SK-N-SH (cell line): ENCODE results near the gene PIP5K1B. TPM values are rescaled to one million over a fixed set of nuclear protein-coding genes. Genes with fewer than 3 reads are reported as not detected.

Source experiments
- CTCF ChIA-PET: fragments of 300-600, 350-600 bp; formaldehyde crosslinking; extraction: SDS; loops from one replicate; lab custom pipeline; 2021; lab: Yijun Ruan, JAX
- POLR2A ChIA-PET: fragments of 350-600 bp; sonication (Branson Sonifier 250); formaldehyde crosslinking; extraction: SDS; loops from one replicate; lab custom pipeline; 2020; ENCODE audit warnings: antibody characterized with exemption, inconsistent platforms; lab: Yijun Ruan, JAX
- DNase-seq: peaks from one replicate; pipeline ENCODE4 v3.0.0; 2012
- H2AFZ ChIP-seq: fragments of 200-600 bp; sonication (generic); 2 replicates; pipeline ENCODE4 v1.8.1; 2016; ENCODE audit warnings: antibody characterized with exemption, mild to moderate bottlenecking, low read depth
- H3F3A ChIP-seq: fragments of 200-600 bp; sonication (generic); replicated peaks from 2 replicates; pipeline ENCODE3; 2016; ENCODE audit warnings: antibody characterized with exemption, mild to moderate bottlenecking; ENCODE audit not compliant: insufficient read depth
- H3K27ac ChIP-seq, 2 experiments: fragments of 200-500 bp in 1 of 2; fragments of 200-600 bp in 1 of 2; sonication (Bioruptor generic) in 1 of 2; sonication (generic), shearing (Covaris generic) in 1 of 2; 2 replicates each; pipeline versions ENCODE4 v1.5.1 to v1.6.1; 2014 to 2016; ENCODE audit warnings: low read depth in 2 of 2, inconsistent platforms in 1 of 2, low read length in 1 of 2, mild to moderate bottlenecking in 1 of 2, mixed read lengths in 1 of 2
- H3K27me3 ChIP-seq: fragments of 200-600 bp; sonication (generic), shearing (Covaris generic); 2 replicates; pipeline ENCODE4 v1.6.1; 2016; ENCODE audit warnings: mixed run types; ENCODE audit not compliant: insufficient read depth
- H3K36me3 ChIP-seq, 2 experiments: fragments of 200-500 bp in 1 of 2; fragments of 200-600 bp in 1 of 2; sonication (Bioruptor generic) in 1 of 2; sonication (generic) in 1 of 2; replicated peaks in 1 of 2; 2 replicates each; pipeline versions ENCODE3 to v1.5.1; 2014 to 2016; ENCODE audit warnings: low read length in 1 of 2, mild to moderate bottlenecking in 1 of 2; ENCODE audit not compliant: insufficient read depth in 2 of 2, control insufficient read depth in 1 of 2
- H3K4me1 ChIP-seq, 2 experiments: fragments of 200-500 bp in 1 of 2; fragments of 200-600 bp in 1 of 2; sonication (Bioruptor generic) in 1 of 2; sonication (generic), shearing (Covaris generic) in 1 of 2; 2 replicates each; pipeline versions ENCODE4 v1.5.1 to v1.6.1; 2014 to 2016; ENCODE audit warnings: low read depth in 1 of 2, low read length in 1 of 2, mixed run types in 1 of 2; ENCODE audit not compliant: insufficient read depth in 2 of 2, control insufficient read depth in 1 of 2
- H3K4me2 ChIP-seq: fragments of 200-600 bp; sonication (generic), shearing (Covaris generic); 2 replicates; pipeline ENCODE4 v1.6.1; 2017; ENCODE audit warnings: mixed run types
- H3K4me3 ChIP-seq, 2 experiments: fragments of 200-500 bp in 1 of 2; fragments of 200-600 bp in 1 of 2; sonication (Bioruptor generic) in 1 of 2; sonication (generic), shearing (Covaris generic) in 1 of 2; 2 replicates each; pipeline versions ENCODE4 v1.5.1 to v1.8.1; 2014 to 2016; ENCODE audit warnings: low read depth in 2 of 2, inconsistent platforms in 1 of 2, low read length in 1 of 2, mild to moderate bottlenecking in 1 of 2, mixed read lengths in 1 of 2, moderate library complexity in 1 of 2
- H3K79me2 ChIP-seq: fragments of 200-600 bp; sonication (generic); 2 replicates; pipeline ENCODE4 v1.8.1; 2017; ENCODE audit warnings: mild to moderate bottlenecking; ENCODE audit not compliant: insufficient read depth
- H3K9ac ChIP-seq: fragments of 200-600 bp; sonication (generic); 2 replicates; pipeline ENCODE4 v1.6.1; 2017; ENCODE audit warnings: mixed run types
- H3K9me2 ChIP-seq: fragments of 200-600 bp; sonication (generic); 2 replicates; pipeline ENCODE4 v1.6.1; 2017; ENCODE audit warnings: mixed run types
- H3K9me3 ChIP-seq: fragments of 200-600 bp; sonication (generic); 2 replicates; pipeline ENCODE4 v1.6.1; 2017; ENCODE audit warnings: mixed run types, mild to moderate bottlenecking, moderate library complexity
- H4K20me1 ChIP-seq: fragments of 200-600 bp; sonication (generic); 2 replicates; pipeline ENCODE4 v1.6.1; 2017; ENCODE audit warnings: mild to moderate bottlenecking, mixed run types; ENCODE audit not compliant: insufficient read depth
- EP300 ChIP-seq, 2 experiments: IDR thresholded peaks; 2 replicates each; pipeline versions ENCODE4 v1.4.0 to v1.6.1; 2012; ENCODE audit warnings: borderline replicate concordance in 1 of 2, low read depth in 1 of 2, low read length in 1 of 2
- FOSL2 ChIP-seq: IDR thresholded peaks from 2 replicates; pipeline ENCODE4 v1.4.0; 2012; ENCODE audit warnings: low read depth, mild to moderate bottlenecking, moderate library complexity, borderline replicate concordance
- FOXJ3 ChIP-seq: sonication (generic); formaldehyde crosslinking; IDR thresholded peaks from 2 replicates; pipeline ENCODE4 v1.5.1; 2020; ENCODE audit warnings: mild to moderate bottlenecking, missing genetic modification reagents
- GATA2 ChIP-seq: sonication (generic); formaldehyde crosslinking; IDR thresholded peaks from 2 replicates; pipeline ENCODE4 v1.5.0; 2020; ENCODE audit warnings: mild to moderate bottlenecking, missing genetic modification reagents
- JUND ChIP-seq: IDR thresholded peaks from 2 replicates; pipeline ENCODE4 v1.4.0; 2012
- MXI1 ChIP-seq: IDR thresholded peaks from 2 replicates; pipeline ENCODE4 v1.6.1; 2012; ENCODE audit warnings: mild to moderate bottlenecking, low read depth, low read length, improper control_type of control experiment
- NFIC ChIP-seq: IDR thresholded peaks from 2 replicates; pipeline ENCODE4 v1.4.0; 2012; ENCODE audit warnings: borderline replicate concordance
- RAD21 ChIP-seq: IDR thresholded peaks from 2 replicates; pipeline ENCODE4 v1.6.1; 2012; ENCODE audit warnings: mild to moderate bottlenecking, low read length
- RCOR1 ChIP-seq: fragments of 150-350 bp; IDR thresholded peaks from 2 replicates; pipeline ENCODE4 v1.6.1; 2017; ENCODE audit warnings: antibody characterized with exemption, low read length
- RFX5 ChIP-seq: IDR thresholded peaks from 2 replicates; pipeline ENCODE4 v1.6.1; 2012; ENCODE audit warnings: mild to moderate bottlenecking, improper control_type of control experiment, low read length
- RXRA ChIP-seq: IDR thresholded peaks from 2 replicates; pipeline ENCODE4 v1.4.0; 2012; ENCODE audit warnings: low read depth, mild to moderate bottlenecking, borderline replicate concordance
- SIN3A ChIP-seq: IDR thresholded peaks from 2 replicates; pipeline ENCODE4 v1.6.1; 2012; ENCODE audit warnings: low read depth, mild to moderate bottlenecking, low read length, moderate library complexity, borderline replicate concordance
- SMC3 ChIP-seq: IDR thresholded peaks from 2 replicates; pipeline ENCODE4 v1.6.1; 2012; ENCODE audit warnings: low read depth, low read length, improper control_type of control experiment
- WGBS: methylation state at CpG from one replicate; pipeline ENCODE4 v1.1.6; 2017; ENCODE audit warnings: low lambda C conversion rate; 5-methylcytosine and 5-hydroxymethylcytosine counted together
- polyA plus RNA-seq, 3 experiments: library from polyadenylated mRNA; depleted of rRNA; stranded (reverse); fragments of >200 nt; gene quantifications; 2 replicates each; pipeline ENCODE4 v1.2.3, GENCODE V29; 2012
- TF ChIP-seq, protein P1 (sequence below): fragments of 150-350 bp; IDR thresholded peaks from 2 replicates; pipeline ENCODE4 v1.6.1; 2017; ENCODE audit warnings: antibody characterized with exemption, low read length, low read depth, borderline replicate concordance
- TF ChIP-seq, protein P2 (sequence below): IDR thresholded peaks from 2 replicates; pipeline ENCODE4 v1.4.0; 2012; ENCODE audit warnings: low read depth, borderline replicate concordance
- TF ChIP-seq, protein P3 (sequence below): fragments of 200-600 bp; sonication (generic); IDR thresholded peaks from 2 replicates; pipeline ENCODE4 v1.6.1; 2017; ENCODE audit warnings: antibody characterized with exemption, mild to moderate bottlenecking, moderate library complexity

The PIP5K1B gene
- polyA plus RNA-seq, 1 of the 3 experiments (the other 2 are of a cell fraction), result not detected

DNA sequence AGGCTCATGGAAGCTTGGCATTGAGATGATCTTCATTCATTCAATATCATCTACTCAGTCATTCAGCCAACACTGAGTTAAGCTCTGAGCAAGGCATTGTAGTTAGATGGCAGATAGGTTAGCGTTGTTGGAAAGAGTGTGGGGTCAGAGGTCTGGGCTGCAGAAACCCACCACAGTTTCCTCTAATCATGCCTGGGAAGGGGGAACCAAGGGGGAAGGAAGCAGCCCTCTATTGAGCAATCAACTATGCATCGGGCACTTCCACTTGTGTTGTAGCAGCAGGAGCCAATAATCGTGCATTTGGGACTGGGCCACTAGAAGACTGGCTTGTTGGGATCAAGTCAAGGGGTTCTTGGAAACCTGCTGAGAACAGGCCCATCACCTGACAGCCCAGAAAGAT lies 139.1 kb downstream of the PIP5K1B start (continued):
- TF ChIP-seq RCOR1 (no peak), FOXJ3 (CRISPR knock-in tag) (no peak), GATA2 (CRISPR knock-in tag) (no peak), EP300 (IDR thresholded peaks at IDR 0.05; ENCODE audit: borderline replicate concordance in 1 of 2, low read depth in 1 of 2, low read length in 1 of 2) (no peak), JUND (no peak), RXRA (no peak)
- TF ChIP-seq, protein P1, sequence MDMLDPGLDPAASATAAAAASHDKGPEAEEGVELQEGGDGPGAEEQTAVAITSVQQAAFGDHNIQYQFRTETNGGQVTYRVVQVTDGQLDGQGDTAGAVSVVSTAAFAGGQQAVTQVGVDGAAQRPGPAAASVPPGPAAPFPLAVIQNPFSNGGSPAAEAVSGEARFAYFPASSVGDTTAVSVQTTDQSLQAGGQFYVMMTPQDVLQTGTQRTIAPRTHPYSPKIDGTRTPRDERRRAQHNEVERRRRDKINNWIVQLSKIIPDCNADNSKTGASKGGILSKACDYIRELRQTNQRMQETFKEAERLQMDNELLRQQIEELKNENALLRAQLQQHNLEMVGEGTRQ, result no peak
- TF ChIP-seq, protein P2, sequence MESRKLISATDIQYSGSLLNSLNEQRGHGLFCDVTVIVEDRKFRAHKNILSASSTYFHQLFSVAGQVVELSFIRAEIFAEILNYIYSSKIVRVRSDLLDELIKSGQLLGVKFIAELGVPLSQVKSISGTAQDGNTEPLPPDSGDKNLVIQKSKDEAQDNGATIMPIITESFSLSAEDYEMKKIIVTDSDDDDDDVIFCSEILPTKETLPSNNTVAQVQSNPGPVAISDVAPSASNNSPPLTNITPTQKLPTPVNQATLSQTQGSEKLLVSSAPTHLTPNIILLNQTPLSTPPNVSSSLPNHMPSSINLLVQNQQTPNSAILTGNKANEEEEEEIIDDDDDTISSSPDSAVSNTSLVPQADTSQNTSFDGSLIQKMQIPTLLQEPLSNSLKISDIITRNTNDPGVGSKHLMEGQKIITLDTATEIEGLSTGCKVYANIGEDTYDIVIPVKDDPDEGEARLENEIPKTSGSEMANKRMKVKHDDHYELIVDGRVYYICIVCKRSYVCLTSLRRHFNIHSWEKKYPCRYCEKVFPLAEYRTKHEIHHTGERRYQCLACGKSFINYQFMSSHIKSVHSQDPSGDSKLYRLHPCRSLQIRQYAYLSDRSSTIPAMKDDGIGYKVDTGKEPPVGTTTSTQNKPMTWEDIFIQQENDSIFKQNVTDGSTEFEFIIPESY, result no peak

DNA sequence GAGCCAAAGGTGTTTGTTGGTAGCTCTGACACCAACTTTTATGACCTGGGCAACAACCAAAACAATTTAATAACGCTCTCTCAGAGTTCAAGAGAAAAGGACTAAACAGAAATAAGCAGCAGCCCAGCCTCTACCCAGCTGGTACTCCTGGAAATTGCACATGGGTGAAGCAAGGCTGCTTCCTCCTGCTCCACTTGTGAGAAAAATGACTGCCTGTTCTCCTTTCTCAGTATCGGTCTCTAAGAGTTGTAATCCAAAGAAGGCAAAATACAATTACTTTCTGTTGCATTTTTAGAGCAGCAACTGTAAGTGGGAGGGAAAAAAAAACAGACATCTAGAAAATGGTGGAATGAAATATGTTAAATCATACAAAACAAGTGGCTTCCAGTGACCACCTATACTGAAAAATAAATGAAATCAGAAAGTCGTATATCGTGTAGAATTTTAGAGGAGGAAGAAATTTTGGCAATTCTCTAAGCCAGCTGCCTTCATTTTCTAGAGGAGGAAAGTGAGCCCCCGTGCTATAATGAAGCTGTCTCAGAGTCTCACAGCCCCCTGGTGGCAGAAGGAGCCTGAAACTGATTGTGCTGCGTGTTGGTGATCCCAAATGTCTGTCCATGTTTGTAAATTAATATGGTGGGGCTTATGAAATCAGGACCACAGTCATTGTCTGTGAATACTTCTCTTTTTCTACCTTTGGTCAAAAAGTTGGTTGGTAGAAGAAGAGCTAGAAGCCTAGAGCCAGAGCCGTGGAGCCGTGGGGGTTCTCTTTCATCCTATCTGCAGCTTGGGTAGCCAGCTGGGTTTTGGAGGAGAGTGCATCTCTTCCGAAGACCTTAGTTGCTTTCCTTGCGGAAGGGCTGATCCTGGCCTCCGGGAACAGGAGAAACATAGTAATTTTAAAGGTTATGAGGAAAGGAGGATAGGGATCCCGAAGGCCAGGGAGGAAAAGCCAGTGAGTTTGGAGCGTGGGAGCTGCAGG lies 139.9 kb downstream of the PIP5K1B start:
- Histone ChIP-seq H3K27ac (no peak overlapping the region), H3K4me1 (no peaks in the 10 kb centered on the region), H3K9ac (no peak overlapping the region), H3K36me3 (no peaks in the 10 kb centered on the region), H3K4me3 (no peak overlapping the region), H3K9me3 (no peaks in the 10 kb centered on the region), H3K27me3 (no peaks in the 10 kb centered on the region; the same call in 1 of the 2 replicates), H3K79me2 (no peaks in the 10 kb centered on the region), H2AFZ (no peak overlapping the region), H4K20me1 (no peaks in the 10 kb centered on the region), H3K9me2 (no peaks in the 10 kb centered on the region), H3F3A (no peaks in the 10 kb centered on the region), H3K4me2 (no peak overlapping the region)
- peak; percentile 12 for DNase-seq
- CTCF ChIA-PET, result interaction anchor here (0.6 to 1.5 kb wide), 7 partner anchors 27 to 272 kb away, joined by 3 to 5 read pairs (median 3); no protein-coding TSS in a partner anchor
- WGBS, result 3% methylated on average over 13 of the region's 13 CpGs
- POLR2A ChIA-PET, result no interaction called here
- no peak for TF ChIP-seq SIN3A
- no peak for TF ChIP-seq NFIC
- TF ChIP-seq FOSL2, result no peak
- TF ChIP-seq, protein P3, sequence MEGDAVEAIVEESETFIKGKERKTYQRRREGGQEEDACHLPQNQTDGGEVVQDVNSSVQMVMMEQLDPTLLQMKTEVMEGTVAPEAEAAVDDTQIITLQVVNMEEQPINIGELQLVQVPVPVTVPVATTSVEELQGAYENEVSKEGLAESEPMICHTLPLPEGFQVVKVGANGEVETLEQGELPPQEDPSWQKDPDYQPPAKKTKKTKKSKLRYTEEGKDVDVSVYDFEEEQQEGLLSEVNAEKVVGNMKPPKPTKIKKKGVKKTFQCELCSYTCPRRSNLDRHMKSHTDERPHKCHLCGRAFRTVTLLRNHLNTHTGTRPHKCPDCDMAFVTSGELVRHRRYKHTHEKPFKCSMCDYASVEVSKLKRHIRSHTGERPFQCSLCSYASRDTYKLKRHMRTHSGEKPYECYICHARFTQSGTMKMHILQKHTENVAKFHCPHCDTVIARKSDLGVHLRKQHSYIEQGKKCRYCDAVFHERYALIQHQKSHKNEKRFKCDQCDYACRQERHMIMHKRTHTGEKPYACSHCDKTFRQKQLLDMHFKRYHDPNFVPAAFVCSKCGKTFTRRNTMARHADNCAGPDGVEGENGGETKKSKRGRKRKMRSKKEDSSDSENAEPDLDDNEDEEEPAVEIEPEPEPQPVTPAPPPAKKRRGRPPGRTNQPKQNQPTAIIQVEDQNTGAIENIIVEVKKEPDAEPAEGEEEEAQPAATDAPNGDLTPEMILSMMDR, result peak; percentile 59
- peak; percentile 45 for TF ChIP-seq RAD21
- peak; percentile 39 for TF ChIP-seq SMC3
- TF ChIP-seq EP300 (IDR thresholded peaks at IDR 0.05; ENCODE audit: borderline replicate concordance in 1 of 2, low read depth in 1 of 2, low read length in 1 of 2), result no peak
- TF ChIP-seq RFX5, result no peak
- TF ChIP-seq RCOR1, result no peak
- TF ChIP-seq MXI1, result no peak
- TF ChIP-seq, all 33 proteins: peak for 3
